IMR-90 (cell line): ENCODE measurements around the gene CDK5R2.

Experiments
- CEBPB ChIP-seq: IDR thresholded peaks from 2 replicates; pipeline ENCODE4 v1.6.1; 2012; ENCODE audit warnings: low read depth, low read length, improper control_type of control experiment
- MAZ ChIP-seq: IDR thresholded peaks from 2 replicates; pipeline ENCODE4 v1.6.1; 2012; ENCODE audit warnings: low read depth, mild to moderate bottlenecking, low read length, improper control_type of control experiment, moderate library complexity, borderline replicate concordance
- POLR2A ChIP-seq: IDR thresholded peaks from 2 replicates; pipeline ENCODE4 v1.6.1; 2012; ENCODE audit warnings: mild to moderate bottlenecking, low read depth, low read length
- RAD21 ChIP-seq: IDR thresholded peaks from 2 replicates; pipeline ENCODE4 v1.6.1; 2012; ENCODE audit warnings: low read length, improper control_type of control experiment
- RFX5 ChIP-seq: IDR thresholded peaks from 2 replicates; pipeline ENCODE4 v1.8.0; 2012; ENCODE audit warnings: low read depth, mild to moderate bottlenecking, low read length, moderate library complexity
- SMC3 ChIP-seq: fragments of 150-350 bp; IDR thresholded peaks from 2 replicates; pipeline ENCODE4 v1.6.1; 2016; ENCODE audit warnings: low read depth, mild to moderate bottlenecking, antibody characterized with exemption, low read length, moderate library complexity
- TF ChIP-seq, protein P1 (sequence below): conservative IDR thresholded peaks from 2 replicates; pipeline ENCODE4 v1.5.1; 2012; ENCODE audit warnings: mild to moderate bottlenecking, low read depth, low read length, improper control_type of control experiment
- TF ChIP-seq, protein P2 (sequence below): fragments of 150-350 bp; IDR thresholded peaks from 2 replicates; pipeline ENCODE4 v1.6.1; 2016; ENCODE audit warnings: low read depth, mild to moderate bottlenecking, low read length, moderate library complexity, borderline replicate concordance

GRCh38 chr2:218961651-218962570 is 2.4 kb downstream of the CDK5R2 start:
- TF ChIP-seq, protein P1, sequence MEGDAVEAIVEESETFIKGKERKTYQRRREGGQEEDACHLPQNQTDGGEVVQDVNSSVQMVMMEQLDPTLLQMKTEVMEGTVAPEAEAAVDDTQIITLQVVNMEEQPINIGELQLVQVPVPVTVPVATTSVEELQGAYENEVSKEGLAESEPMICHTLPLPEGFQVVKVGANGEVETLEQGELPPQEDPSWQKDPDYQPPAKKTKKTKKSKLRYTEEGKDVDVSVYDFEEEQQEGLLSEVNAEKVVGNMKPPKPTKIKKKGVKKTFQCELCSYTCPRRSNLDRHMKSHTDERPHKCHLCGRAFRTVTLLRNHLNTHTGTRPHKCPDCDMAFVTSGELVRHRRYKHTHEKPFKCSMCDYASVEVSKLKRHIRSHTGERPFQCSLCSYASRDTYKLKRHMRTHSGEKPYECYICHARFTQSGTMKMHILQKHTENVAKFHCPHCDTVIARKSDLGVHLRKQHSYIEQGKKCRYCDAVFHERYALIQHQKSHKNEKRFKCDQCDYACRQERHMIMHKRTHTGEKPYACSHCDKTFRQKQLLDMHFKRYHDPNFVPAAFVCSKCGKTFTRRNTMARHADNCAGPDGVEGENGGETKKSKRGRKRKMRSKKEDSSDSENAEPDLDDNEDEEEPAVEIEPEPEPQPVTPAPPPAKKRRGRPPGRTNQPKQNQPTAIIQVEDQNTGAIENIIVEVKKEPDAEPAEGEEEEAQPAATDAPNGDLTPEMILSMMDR = no peak
- TF ChIP-seq POLR2A = no peak
- no peak for TF ChIP-seq CEBPB
- TF ChIP-seq RAD21 = no peak
- no peak for TF ChIP-seq RFX5
- no peak for TF ChIP-seq SMC3
- TF ChIP-seq, protein P2, sequence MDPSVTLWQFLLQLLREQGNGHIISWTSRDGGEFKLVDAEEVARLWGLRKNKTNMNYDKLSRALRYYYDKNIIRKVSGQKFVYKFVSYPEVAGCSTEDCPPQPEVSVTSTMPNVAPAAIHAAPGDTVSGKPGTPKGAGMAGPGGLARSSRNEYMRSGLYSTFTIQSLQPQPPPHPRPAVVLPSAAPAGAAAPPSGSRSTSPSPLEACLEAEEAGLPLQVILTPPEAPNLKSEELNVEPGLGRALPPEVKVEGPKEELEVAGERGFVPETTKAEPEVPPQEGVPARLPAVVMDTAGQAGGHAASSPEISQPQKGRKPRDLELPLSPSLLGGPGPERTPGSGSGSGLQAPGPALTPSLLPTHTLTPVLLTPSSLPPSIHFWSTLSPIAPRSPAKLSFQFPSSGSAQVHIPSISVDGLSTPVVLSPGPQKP = no peak
- TF ChIP-seq MAZ = no peak
